HG03066 (cell line): ENCODE data around the gene TRIM15.
"Not testable (repeated sequence)": the region's sequence is repeated elsewhere in the genome, so short reads cannot be mapped to it uniquely, and the experiment has no call there.

Source experiments
- ATAC-seq: cut with Tn5 transposase; IDR thresholded peaks from one replicate; pipeline ENCODE4 v1.9.1; 2021; ENCODE audit warnings: low read depth; ENCODE audit not compliant: unreplicated experiment

TRIM15 gene

DNA sequence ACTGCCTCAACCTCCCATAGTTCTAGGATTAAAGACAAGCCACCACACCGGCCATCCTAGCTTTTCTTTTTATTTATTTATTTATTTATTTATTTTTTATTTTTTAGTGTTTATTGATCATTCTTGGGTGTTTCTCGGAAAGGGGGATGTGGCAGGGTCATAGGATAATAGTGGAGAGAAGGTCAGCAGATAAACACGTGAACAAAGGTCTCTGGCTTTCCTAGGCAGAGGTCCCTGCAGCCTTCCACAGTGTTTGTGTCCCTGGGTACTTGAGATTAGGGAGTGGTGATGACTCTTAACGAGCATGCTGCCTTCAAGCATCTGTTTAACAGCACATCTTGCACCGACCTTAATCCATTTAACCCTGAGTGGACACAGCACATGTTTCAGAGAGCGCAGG is 58.0 kb downstream of the TRIM15 start:
- not testable (repeated sequence) for ATAC-seq

DNA sequence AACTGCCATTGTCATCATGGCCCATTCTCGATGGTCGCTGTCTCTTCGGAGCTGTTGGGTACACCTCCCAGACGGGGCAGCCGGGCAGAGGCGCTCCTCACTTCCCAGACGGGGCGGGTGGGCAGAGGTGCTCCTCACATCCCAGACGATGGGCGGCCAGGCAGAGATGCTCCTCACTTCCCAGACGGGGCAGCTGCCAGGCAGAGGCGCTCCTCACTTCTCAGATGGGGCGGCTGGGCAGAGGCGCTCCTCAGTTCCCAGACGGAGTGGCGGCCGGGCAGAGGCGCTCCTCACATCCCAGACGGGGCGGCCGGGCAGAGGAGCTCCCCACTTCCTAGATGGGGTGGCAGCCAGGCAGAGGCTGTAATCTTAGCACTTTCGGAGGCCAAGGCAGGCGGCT is 58.6 kb downstream of the TRIM15 start:
- ATAC-seq, result not testable (repeated sequence)
